ENCODE measurements around the gene NLGN1.
"Not testable (repeated sequence)": the region's sequence is repeated elsewhere in the genome, so short reads cannot be mapped to it uniquely, and the experiment has no call there.

- not testable (repeated sequence) for TF ChIP-seq POLR2A, CTCF (IDR thresholded peaks at IDR 0.05)
Measured at GRCh38 chr3:174211896-174212295, 814.4 kb downstream of the NLGN1 start.

Measured in lower leg skin (tissue), 3 donors.